Panc1 (cell line): ENCODE measurements around the gene MAPKBP1. TPM values are rescaled to one million over a fixed set of nuclear protein-coding genes. Genes with fewer than 3 reads are reported as not detected.

ENCODE experiments used
- ATAC-seq: fragments of 200-7000 bp; cut with Tn5 transposase; 2 replicates; pipeline ENCODE4 v1.9.1; 2020; ENCODE audit warnings: mild to moderate bottlenecking, moderate library complexity
- BruUV-seq: library from RNA; stranded (reverse); fragments of 400-500 nt; replicated peaks from 2 replicates; lab custom pipeline; 2021; lab: Mats Ljungman, UMichigan
- CTCF ChIA-PET: fragments of 300-600 bp; sonication (Branson Sonifier 250); formaldehyde crosslinking; loops from one replicate; lab custom pipeline; 2022; ENCODE audit warnings: antibody characterized with exemption; lab: Charles Lee
- POLR2A ChIA-PET: fragments of 300-600 bp; sonication (Branson Sonifier 250); formaldehyde crosslinking; loops from one replicate; lab custom pipeline; 2022; ENCODE audit warnings: antibody characterized with exemption; lab: Charles Lee
- DNase-seq: peaks from one replicate; pipeline ENCODE4 v3.0.0-alpha.2; 2010; ENCODE audit warnings: low read depth, low spot score
- H3K27ac ChIP-seq: 2 replicates; pipeline ENCODE4 v1.5.1; 2011; ENCODE audit warnings: mild to moderate bottlenecking, low read length, inconsistent platforms
- H3K27me3 ChIP-seq: fragments of 200-500 bp; sonication (Bioruptor generic); 2 replicates; pipeline ENCODE4 v1.6.0; 2014; ENCODE audit warnings: low read length, inconsistent platforms; ENCODE audit not compliant: control insufficient read depth, insufficient read depth
- H3K36me3 ChIP-seq: fragments of 200-500 bp; sonication (Bioruptor generic); 2 replicates; pipeline ENCODE4 v1.5.1; 2014; ENCODE audit warnings: inconsistent platforms, mild to moderate bottlenecking, low read length, moderate library complexity; ENCODE audit not compliant: control insufficient read depth, insufficient read depth
- H3K4me1 ChIP-seq: 2 replicates; pipeline ENCODE4 v1.5.1; 2011; ENCODE audit warnings: inconsistent platforms, mild to moderate bottlenecking, low read length, moderate library complexity; ENCODE audit not compliant: control insufficient read depth, insufficient read depth
- H3K4me3 ChIP-seq, 2 experiments: 2 replicates each; pipeline ENCODE4 v1.5.1; 2011 to 2012; ENCODE audit warnings: low read depth in 2 of 2, low read length in 2 of 2, mild to moderate bottlenecking in 2 of 2, inconsistent platforms in 1 of 2, moderate library complexity in 1 of 2
- H3K9me3 ChIP-seq: fragments of 200-500 bp; sonication (Bioruptor generic); 2 replicates; pipeline ENCODE4 v1.5.1; 2014; ENCODE audit warnings: low read depth, mild to moderate bottlenecking, inconsistent platforms, low read length, moderate library complexity; ENCODE audit not compliant: control insufficient read depth, insufficient read depth
- POLR2AphosphoS5 ChIP-seq: IDR thresholded peaks from 2 replicates; pipeline ENCODE4 v1.6.1; 2012; ENCODE audit warnings: mild to moderate bottlenecking, low read depth, low read length, moderate library complexity
- SIN3A ChIP-seq: IDR thresholded peaks from 2 replicates; pipeline ENCODE4 v1.6.1; 2012; ENCODE audit warnings: low read depth, mild to moderate bottlenecking, low read length, moderate library complexity, borderline replicate concordance; ENCODE audit not compliant: insufficient read depth
- TCF7L2 ChIP-seq: IDR thresholded peaks from 2 replicates; pipeline ENCODE4 v1.6.1; 2011; ENCODE audit warnings: mild to moderate bottlenecking, low read depth, low read length, inconsistent platforms
- in situ Hi-C: cut with HindIII; loops from 2 replicates; pipeline ENCODE4 v1.10.0; 2016; ENCODE audit warnings: low sequenced_read_pairs, low pct_unique_long_range_greater_than_20kb
- intact Hi-C: fragments of 100-400 bp; cut with micrococcal nuclease; formaldehyde crosslinking; loops from one replicate; pipeline ENCODE4 v1.10.0; 2022; ENCODE audit not compliant: unreplicated experiment
- total RNA-seq: library from RNA; stranded (reverse); gene quantifications from one replicate; pipeline ENCODE4 v1.2.1, GENCODE V29; 2021; ENCODE audit not compliant: unreplicated experiment
- TF ChIP-seq, protein P1 (sequence below), 2 experiments: IDR thresholded peaks; 2 replicates each; pipeline ENCODE4 v1.6.1; 2011 to 2012; ENCODE audit warnings: low read depth in 2 of 2, control low read depth in 1 of 2, low read length in 1 of 2, mild to moderate bottlenecking in 1 of 2, moderate library complexity in 1 of 2; ENCODE audit not compliant: insufficient read depth in 1 of 2
- TF ChIP-seq, protein P2 (sequence below): fragments of 450-650 bp; IDR thresholded peaks from 2 replicates; pipeline ENCODE4 v1.5.1; 2017; ENCODE audit warnings: mild to moderate bottlenecking

MAPKBP1 gene
- total RNA-seq, 1 experiment from 2014 or later, result 38.4 TPM

DNA sequence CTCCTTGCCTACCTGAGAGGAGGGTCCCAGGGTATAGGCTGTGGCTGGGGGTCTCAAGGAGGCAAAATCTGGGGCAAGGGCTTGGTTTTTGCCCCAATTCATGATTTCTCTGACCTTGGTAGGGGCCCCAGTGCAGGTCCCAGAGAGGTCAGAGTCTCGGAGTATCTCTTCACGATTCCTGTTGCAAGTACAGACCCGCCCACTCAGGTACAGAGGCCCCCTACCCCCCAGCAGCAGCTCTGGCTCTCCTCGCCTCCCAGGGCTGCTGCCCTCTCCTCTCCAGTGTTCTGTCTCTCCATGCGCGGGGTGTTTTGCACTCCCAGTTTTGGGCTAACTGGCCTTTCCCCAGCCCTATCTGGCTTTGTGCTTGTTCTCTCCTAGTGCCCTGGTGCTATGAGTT is 48.2 kb downstream of the MAPKBP1 start:
- TF ChIP-seq TCF7L2, result no peak
- TF ChIP-seq, protein P1, sequence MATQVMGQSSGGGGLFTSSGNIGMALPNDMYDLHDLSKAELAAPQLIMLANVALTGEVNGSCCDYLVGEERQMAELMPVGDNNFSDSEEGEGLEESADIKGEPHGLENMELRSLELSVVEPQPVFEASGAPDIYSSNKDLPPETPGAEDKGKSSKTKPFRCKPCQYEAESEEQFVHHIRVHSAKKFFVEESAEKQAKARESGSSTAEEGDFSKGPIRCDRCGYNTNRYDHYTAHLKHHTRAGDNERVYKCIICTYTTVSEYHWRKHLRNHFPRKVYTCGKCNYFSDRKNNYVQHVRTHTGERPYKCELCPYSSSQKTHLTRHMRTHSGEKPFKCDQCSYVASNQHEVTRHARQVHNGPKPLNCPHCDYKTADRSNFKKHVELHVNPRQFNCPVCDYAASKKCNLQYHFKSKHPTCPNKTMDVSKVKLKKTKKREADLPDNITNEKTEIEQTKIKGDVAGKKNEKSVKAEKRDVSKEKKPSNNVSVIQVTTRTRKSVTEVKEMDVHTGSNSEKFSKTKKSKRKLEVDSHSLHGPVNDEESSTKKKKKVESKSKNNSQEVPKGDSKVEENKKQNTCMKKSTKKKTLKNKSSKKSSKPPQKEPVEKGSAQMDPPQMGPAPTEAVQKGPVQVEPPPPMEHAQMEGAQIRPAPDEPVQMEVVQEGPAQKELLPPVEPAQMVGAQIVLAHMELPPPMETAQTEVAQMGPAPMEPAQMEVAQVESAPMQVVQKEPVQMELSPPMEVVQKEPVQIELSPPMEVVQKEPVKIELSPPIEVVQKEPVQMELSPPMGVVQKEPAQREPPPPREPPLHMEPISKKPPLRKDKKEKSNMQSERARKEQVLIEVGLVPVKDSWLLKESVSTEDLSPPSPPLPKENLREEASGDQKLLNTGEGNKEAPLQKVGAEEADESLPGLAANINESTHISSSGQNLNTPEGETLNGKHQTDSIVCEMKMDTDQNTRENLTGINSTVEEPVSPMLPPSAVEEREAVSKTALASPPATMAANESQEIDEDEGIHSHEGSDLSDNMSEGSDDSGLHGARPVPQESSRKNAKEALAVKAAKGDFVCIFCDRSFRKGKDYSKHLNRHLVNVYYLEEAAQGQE (IDR thresholded peaks at IDR 0.05; ENCODE audit: insufficient read depth in 1 of 2, low read depth in 2 of 2, low read length in 1 of 2), result no peak
- no peak for TF ChIP-seq SIN3A
- TF ChIP-seq, protein P2, sequence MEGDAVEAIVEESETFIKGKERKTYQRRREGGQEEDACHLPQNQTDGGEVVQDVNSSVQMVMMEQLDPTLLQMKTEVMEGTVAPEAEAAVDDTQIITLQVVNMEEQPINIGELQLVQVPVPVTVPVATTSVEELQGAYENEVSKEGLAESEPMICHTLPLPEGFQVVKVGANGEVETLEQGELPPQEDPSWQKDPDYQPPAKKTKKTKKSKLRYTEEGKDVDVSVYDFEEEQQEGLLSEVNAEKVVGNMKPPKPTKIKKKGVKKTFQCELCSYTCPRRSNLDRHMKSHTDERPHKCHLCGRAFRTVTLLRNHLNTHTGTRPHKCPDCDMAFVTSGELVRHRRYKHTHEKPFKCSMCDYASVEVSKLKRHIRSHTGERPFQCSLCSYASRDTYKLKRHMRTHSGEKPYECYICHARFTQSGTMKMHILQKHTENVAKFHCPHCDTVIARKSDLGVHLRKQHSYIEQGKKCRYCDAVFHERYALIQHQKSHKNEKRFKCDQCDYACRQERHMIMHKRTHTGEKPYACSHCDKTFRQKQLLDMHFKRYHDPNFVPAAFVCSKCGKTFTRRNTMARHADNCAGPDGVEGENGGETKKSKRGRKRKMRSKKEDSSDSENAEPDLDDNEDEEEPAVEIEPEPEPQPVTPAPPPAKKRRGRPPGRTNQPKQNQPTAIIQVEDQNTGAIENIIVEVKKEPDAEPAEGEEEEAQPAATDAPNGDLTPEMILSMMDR, result no peak
- no peak for TF ChIP-seq POLR2AphosphoS5
- no peak overlapping the region for H3K27ac ChIP-seq
- H3K4me3 ChIP-seq, result no peak overlapping the region
- H3K4me1 ChIP-seq, result no peaks in the 10 kb centered on the region
- ChIA-PET CTCF (interaction anchor here (1.5 kb wide), 1 partner anchor 82 kb away, joined by 4 read pairs; no protein-coding TSS in a partner anchor), POLR2A (no interaction called here)
- ATAC-seq, result no peak
- H3K27me3 ChIP-seq, result no peaks in the 10 kb centered on the region
- in situ Hi-C loops, result no loop called here
- no peak for DNase-seq
- intact Hi-C loops, result no loop called here
- peaks cover 2% of the 10 kb centered on the region; the same call in 1 of the 2 replicates for H3K36me3 ChIP-seq
- BruUV-seq, result no TSS peak
- no peaks in the 10 kb centered on the region for H3K9me3 ChIP-seq

DNA sequence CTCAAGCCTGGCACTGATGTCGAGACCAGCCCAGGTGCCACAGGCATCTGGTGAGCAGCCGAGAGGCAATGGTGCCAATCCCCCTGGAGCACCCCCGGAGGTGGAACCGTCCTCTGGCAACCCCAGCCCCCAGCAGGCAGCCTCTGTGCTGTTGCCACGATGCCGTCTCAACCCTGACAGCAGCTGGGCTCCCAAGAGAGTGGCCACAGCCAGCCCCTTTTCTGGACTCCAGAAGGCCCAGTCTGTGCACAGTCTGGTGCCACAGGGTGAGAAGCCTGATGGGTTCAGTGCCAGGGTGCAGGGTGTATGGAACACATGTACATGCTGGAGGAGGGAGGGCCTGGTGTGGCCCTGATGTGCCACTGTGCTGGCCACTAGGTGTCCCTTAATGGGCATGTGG is 48.7 kb downstream of the MAPKBP1 start:
- POLR2A ChIA-PET, result no interaction called here
- TF ChIP-seq, protein P1 (IDR thresholded peaks at IDR 0.05; ENCODE audit: insufficient read depth in 1 of 2, low read depth in 2 of 2, low read length in 1 of 2), result no peak
- TF ChIP-seq, protein P2, result no peak
- TF ChIP-seq SIN3A (no peak), TCF7L2 (no peak), POLR2AphosphoS5 (no peak)
- CTCF ChIA-PET, result interaction anchor here (0.8 to 1.5 kb wide), 2 partner anchors 46 to 82 kb away, joined by 4 read pairs; no protein-coding TSS in a partner anchor
- Histone ChIP-seq H3K9me3 (no peaks in the 10 kb centered on the region), H3K4me1 (no peaks in the 10 kb centered on the region), H3K27me3 (no peaks in the 10 kb centered on the region), H3K36me3 (peaks cover 2% of the 10 kb centered on the region; the same call in 1 of the 2 replicates), H3K4me3 (no peak overlapping the region), H3K27ac (no peak overlapping the region)
- intact Hi-C loops (no loop called here), in situ Hi-C loops (no loop called here)
- BruUV-seq, result no TSS peak
- ATAC-seq (no peak), DNase-seq (no peak)
